Non-pigmented ciliary epithelial cell (primary cell): ENCODE data around the gene SOX11.
"Not testable (repeated sequence)": the region's sequence is repeated elsewhere in the genome, so short reads cannot be mapped to it uniquely, and the experiment has no call there.

Source experiments
- DNase-seq: peaks from one replicate; pipeline ENCODE4 v3.0.0-alpha.2; 2010; ENCODE audit warnings: low read depth

SOX11 gene

GRCh38 chr2:5691985-5692529, at the start of gene SOX11:
Gene SOX11 (plus strand): TSS chr2:5692384. CDS start chr2:5692722, 338 bp downstream.
- peak; percentile 67 for DNase-seq

DNA sequence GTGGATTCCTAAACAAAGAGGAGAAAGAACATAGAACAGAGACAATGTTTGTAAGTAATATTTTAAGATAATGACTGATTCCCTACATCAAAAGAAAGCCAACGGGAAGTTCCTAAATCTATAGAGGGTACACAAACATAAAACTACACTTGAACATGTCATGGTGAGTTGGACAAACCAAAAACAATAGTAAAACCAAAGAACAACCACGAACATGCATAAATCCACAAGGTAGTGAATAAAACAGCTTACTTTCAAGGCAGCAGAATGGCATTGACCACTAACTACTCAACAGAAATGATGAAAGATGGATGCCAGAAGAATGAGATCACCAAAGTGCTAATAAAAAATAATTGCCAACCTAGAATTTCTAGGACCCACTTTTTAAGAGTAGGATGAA, 39.5 kb upstream of the SOX11 start:
- DNase-seq, result not testable (repeated sequence)

- DNase-seq, result not testable (repeated sequence)
Observed at GRCh38 chr2:5653756-5654155, 38.4 kb upstream of the SOX11 start.

DNA sequence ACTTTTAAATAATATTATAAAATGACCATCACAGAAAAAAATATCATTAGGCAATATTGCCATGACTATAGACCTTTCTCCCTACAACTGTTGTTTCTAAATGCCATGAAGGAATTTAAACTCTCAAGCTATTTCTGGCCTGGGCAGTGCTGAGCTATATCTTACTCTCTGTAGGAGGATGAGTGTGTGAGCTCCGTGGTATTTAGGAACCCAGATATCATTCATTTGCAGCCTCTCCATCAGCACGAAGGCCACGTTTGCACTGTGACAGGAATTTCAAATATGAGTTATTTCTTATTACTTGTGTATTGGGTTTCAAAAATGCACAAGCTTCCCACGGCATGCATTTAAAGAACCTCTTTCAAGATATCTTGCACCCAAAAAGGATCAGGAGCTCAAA, 35.0 kb upstream of the SOX11 start:
- DNase-seq, result no peak

DNA sequence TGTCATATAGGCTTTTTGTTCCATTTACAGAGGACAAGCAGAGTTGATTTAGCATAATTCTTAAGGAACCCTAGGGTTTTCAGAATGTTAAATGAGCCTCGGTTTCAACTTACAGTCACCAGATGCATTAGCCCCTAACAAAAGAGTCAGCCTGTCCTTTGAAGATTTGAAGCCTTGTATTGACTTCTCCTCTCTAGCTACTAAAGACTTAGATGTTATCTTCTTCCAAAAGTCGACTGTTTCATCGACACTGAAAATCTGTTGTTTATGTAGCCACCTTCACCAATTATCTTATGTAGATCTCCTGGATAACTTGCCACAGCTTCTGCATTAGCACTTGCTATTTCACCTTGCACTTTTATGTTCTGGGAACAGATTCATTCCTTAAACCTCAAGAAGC, 31.6 kb upstream of the SOX11 start:
- no peak for DNase-seq

DNA sequence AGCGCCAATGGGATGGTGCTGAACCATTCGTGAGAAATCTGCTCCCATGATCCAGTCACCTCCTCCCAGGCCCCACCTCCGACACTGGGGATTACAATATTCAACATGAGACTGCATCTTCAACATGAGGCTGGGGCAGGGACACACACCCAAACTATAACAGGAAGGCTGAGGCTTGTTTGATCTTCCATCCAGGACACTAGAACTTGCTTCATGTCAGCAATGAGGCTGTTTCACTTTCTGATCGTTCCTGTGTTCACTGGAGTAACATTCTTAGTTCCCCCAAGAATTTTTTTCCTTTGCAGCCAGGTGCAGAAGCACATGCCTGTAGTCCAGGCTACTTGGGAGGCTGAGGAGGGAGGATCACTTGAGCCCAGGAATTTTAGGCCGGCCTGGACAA, 30.8 kb upstream of the SOX11 start:
- DNase-seq, result no peak

- DNase-seq, result no peak
Observed at GRCh38 chr2:5664278-5664681, 27.9 kb upstream of the SOX11 start.

- DNase-seq, result no peak
Observed at GRCh38 chr2:5665066-5665465, 27.1 kb upstream of the SOX11 start.

GRCh38 chr2:5666798-5667197, 25.4 kb upstream of the SOX11 start:
- no peak for DNase-seq

GRCh38 chr2:5667655-5668054, 24.5 kb upstream of the SOX11 start:
- DNase-seq, result not testable (repeated sequence)

DNA sequence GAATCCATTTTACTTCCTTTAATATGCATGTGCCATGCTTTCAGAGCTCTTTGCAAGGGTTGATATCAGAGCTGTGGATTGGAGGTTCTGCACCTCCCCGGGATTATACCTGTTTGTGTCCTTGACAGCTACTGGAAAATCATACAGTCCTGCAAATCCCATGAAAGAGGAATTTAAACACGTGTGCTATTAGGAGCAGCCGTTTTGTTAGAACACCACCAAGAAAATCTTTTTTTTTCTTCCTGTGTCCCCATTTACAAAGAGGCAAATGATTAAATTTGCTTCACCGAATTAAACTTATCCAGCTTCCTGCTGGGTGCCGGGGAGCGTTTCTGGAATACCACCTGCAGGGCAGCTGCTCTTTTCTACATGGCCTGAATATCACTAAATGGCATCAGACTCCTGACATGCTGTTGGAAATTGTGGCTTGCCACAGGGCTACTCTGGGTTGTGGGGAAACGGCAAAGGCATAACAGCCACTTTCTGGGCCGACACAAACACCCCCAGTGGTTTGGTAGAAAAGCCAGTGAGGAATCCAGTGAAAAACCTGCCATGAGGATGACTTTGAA, 23.4 kb upstream of the SOX11 start:
- DNase-seq, result no peak

DNA sequence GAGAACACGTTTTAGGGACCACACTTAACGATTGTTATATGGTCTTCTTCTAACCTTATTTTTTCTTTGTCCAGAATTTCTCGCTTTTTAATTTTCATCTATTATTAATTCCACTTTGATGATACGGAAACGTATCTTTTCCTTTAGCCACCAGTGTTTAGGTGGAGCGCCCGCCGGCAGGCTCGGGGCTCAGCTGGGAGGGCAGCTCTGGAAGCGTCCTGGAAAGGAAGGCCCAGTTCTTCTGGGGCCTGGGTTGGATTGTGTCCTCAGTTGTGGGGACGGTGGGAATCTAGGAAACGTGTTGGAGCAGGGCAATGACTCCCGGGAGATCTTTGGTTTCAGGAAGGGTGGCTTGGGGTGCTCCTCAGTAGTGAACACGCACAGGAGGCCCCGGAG, 19.4 kb upstream of the SOX11 start:
- no peak for DNase-seq

DNA sequence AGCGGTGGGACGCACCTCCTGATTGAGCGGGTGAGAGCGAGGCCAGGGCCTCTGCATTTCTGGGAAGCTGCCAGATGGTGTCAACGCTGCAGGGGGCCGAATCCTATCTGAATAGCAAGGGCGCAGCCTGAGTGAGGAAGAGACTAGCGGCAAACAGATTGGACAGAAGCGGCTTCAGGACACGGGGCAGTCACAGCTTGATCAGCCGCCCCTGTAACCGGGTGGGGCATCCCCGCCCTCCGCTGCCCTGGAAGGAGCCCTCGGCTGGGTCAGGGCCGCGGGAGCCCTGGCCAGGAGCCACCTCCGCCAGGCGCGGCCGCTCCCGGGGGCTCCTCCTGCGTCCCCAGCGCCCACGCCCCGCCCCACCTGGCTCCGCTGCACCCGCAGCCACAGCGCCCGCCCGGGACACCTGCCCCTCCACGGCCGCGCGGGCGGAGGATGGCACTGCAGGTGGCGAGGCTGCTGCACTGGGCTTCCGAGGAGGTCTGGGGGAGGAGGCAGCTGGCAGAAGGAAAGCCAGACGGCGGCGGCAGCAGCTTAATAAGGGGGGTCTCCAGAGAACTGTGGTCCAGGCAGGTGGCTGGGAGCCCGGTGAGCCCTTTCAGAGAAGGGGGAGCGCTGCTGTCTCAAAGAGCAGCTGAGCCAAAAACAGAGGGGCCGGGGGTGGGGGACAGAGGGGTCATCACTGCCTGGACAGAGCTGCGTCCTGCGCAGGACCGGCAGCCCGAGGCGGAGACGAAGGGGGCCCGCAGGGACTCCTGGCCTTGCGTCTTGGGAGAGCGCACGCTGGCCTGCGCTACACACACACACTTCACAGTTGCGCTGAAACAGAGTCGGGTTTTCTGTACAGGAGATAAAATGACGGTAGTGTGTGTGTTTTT, 18.8 kb upstream of the SOX11 start:
- no peak for DNase-seq

DNA sequence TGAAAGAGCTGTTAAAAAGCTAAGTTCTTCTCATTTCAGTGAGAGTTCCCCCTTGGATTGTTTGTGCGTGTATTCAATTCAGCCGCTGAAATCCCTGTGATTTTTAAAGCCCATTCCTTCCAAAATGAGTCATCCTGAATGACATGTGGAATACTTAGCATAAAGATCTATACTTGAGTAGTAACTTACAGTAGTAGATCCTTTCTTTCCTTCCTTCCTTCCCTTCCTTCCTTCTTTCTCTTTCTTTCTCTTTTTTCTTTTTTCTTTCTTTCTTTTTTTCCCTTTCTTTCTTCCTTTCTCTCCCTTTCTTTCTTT, 18.2 kb upstream of the SOX11 start:
- DNase-seq, result no peak

GRCh38 chr2:5677133-5677532, 15.1 kb upstream of the SOX11 start:
- DNase-seq, result no peak

DNA sequence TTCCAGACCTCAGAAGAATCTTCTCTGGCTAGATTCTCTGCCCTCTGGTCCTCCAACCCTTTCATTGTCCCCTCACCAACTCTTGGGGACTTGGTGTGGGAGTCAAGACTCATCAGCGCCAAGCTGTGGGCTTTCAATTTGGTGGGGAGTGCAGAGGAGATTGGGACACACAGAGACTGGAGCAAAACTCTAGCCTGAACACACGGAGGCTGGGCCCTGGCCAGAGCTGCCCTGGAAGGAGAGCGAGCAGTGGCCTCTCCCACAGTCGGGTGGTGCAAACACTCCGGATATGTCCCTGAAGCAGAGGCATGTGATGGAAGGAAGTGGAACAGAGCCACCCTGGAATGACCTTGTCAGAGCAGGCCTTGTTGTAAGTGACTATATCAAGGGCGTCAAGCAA, 8.7 kb upstream of the SOX11 start:
- DNase-seq, result no peak

DNA sequence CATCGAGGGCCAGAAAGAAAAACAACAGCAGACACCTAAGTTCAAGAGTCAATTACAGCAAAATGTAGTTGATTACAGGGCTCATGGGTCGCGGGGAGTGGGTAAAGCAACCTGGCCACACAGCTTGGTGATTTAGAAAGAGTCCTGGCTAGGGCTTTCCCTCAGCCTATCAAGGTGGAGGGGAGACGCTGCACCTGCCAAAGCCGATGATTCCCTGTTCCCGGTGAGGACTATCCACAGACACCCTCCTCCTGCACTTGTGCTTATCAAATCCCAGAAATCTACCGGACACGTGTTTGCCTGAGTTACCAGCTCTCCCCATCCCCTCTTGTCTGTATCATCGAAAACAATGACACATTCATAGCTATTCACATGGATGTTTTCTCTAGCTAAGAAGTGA, 7.0 kb upstream of the SOX11 start:
- no peak for DNase-seq

- no peak for DNase-seq
Observed at GRCh38 chr2:5686068-5686467, 6.1 kb upstream of the SOX11 start.

DNA sequence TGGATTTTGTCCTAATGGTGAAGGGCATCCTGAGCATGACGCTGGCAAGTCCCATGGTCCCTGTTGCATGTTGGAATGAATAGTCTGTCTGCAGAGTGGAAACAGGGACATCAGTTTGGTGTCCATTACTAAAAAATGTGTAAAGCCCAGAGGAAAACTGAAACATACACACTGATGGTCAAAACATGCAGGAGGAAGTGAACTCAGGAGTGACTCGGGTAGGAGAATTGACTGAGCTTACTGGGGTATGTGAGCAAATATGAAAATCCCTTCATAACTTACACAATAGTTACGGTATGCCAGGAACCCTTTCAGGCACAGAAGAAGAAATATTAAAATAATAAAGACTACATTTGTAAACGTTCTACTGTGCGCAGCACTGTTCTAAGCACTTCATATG, 5.6 kb upstream of the SOX11 start:
- no peak for DNase-seq

DNA sequence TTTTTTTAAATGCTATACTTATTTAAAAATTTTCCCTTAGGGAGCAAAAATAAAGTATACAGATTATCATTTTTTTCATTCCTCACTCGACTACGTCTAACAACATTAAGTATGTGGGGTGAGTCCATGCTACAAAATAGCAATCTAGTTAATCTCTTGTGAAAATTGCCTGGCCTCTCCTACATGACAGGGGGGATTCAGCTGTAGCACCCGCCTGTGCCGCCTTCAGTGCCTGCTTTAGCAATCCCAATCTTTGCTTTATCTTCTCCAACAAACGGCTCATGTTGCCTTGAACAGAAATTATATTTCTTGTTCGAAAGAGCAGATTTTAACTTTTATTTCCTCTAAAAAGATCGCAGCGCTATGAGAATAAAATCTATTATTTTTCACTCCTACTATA, 2.4 kb upstream of the SOX11 start:
- DNase-seq, result no peak

GRCh38 chr2:5690286-5690685, 1.9 kb upstream of the SOX11 start:
- no peak for DNase-seq

DNA sequence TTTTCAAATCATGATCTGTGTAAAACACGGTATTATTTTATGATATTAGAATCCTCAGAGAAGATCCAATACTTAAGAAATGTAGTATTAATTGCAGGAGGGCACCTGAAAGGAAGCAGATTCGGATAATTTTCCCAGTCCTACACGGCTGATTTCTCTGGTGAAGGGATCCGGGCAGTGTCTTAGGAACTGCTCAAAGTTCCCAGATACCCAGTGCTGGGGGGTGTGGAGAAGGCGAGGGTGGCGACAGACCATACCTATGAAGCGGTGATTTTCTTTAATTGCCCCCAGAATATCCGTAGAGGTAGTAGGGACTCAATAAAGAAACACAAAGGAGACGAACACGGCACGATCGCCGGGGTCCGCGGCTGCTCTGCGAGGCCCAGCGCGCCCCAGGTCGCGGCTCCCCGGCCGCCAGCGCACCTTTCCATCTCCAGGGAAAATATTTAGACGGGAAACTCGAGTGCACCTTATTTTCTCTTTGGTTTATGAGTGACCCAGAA, 1.4 kb upstream of the SOX11 start:
- no peak for DNase-seq

DNA sequence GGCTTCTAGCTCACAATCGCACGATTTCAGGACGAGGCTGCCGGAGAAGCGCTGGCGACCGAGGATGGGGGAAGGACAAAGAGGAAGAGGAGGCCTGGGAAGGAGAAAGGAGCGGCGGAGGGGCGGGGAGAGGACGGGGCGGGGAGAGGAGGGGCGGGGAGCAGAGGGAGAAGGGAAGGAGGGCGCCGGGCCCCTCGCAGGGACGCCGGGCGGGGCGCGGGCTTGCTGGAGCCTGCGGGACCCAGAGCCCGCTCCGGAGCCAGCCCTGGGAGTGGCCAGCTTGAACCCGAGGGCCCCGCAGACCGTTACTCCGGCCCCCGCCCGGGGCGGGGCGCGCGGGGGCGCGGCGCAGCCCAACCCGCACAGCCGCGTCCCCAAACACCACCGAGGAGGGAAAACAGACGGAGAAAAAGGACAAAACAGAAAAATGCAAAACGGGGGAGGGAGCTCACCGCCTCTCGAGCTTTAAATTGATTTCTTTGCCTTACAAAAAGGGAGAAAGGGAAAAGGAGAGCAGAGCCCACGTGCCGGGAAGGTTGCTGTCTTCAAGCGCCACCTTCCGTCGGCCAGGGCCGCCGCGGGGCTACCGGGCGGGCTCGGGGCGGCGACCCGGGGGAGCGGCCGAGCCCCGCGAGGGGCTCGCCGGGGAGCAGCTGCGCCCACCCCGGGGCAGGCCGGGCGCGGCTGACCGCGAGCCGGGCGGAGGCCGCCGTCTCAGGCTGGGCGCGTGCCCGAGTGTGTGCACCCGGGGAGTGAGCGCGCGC, 781 bp upstream of the SOX11 start:
- DNase-seq, result no peak
